C4-2B (cell line): ENCODE measurements around the gene ADD3.

Source experiments
- H3K27ac ChIP-seq: fragments of 450-650 bp; 2 replicates; pipeline ENCODE4 v1.5.1; 2017
- ZFX ChIP-seq: fragments of 450-650 bp; IDR thresholded peaks from 2 replicates; pipeline ENCODE4 v1.6.1; 2017
- TF ChIP-seq, protein P1 (sequence below): fragments of 450-650 bp; conservative IDR thresholded peaks from 2 replicates; pipeline ENCODE4 v1.5.1; 2017; ENCODE audit warnings: mild to moderate bottlenecking

The ADD3 gene

DNA sequence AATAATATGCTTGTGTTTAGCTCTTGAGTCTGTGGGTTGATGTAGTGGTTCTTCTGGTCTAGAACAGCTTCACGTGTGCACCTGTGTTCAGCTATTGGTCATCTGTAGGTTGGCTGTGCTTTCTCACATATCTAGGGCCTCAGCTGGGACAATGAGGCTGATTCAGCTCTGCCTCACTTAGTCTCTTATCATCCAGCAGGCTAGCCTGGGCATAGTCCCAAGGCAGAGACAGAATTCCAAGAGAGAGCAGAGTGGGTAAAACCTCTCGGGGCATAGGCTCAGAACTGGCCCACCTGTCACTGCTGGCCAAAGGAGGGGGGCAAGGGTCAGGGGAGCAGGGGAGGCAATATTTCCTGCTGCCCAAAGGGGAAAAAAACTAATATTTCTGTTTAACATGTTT lies 167.6 kb downstream of the ADD3 start:
- no peak overlapping the region for H3K27ac ChIP-seq
- TF ChIP-seq, protein P1, sequence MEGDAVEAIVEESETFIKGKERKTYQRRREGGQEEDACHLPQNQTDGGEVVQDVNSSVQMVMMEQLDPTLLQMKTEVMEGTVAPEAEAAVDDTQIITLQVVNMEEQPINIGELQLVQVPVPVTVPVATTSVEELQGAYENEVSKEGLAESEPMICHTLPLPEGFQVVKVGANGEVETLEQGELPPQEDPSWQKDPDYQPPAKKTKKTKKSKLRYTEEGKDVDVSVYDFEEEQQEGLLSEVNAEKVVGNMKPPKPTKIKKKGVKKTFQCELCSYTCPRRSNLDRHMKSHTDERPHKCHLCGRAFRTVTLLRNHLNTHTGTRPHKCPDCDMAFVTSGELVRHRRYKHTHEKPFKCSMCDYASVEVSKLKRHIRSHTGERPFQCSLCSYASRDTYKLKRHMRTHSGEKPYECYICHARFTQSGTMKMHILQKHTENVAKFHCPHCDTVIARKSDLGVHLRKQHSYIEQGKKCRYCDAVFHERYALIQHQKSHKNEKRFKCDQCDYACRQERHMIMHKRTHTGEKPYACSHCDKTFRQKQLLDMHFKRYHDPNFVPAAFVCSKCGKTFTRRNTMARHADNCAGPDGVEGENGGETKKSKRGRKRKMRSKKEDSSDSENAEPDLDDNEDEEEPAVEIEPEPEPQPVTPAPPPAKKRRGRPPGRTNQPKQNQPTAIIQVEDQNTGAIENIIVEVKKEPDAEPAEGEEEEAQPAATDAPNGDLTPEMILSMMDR, result no peak
- TF ChIP-seq ZFX, result no peak

DNA sequence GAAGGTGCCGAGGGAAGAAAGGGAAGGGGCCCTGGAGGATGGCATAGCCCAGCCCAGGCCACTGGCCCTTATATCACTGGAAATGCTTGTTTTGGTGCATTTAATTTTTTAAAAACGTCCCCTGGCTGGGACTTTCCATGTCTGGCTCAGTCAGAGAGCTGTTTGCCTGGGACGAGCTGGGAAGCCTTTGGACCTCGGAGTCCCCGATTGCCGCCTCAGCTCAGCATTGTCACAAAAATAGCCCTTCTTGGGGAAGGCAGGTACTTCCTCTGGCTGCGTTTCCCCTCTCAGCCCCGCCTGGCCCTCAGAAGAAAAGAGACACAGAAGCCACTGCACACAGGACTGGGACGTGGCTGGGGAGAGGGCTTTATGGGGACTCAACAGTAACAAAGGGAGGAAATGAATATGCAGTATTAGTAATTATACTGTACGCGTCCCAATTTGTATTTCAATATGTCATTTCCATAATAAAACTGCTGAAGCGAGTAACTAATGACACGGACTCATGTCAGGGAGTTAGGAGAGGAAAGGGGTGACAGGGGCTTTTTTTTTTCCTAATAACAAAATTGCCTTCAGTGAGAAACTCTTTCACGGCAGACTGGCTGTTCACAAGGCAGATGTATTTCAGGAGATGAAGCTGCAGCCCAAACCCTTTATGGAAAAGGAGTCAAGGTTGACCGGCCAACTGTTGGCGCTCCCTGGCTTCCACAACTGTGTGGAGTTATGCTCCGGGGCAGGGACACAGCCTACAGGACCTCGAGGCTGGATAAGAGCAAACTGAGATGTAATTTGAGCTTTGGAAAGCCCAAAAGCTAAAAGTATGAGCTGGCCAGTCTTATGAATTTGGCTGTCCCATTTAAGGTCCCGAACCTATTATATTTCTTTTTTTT lies 168.6 kb downstream of the ADD3 start:
- TF ChIP-seq ZFX, result no peak
- TF ChIP-seq, protein P1, result no peak
- H3K27ac ChIP-seq, result no peak overlapping the region

DNA sequence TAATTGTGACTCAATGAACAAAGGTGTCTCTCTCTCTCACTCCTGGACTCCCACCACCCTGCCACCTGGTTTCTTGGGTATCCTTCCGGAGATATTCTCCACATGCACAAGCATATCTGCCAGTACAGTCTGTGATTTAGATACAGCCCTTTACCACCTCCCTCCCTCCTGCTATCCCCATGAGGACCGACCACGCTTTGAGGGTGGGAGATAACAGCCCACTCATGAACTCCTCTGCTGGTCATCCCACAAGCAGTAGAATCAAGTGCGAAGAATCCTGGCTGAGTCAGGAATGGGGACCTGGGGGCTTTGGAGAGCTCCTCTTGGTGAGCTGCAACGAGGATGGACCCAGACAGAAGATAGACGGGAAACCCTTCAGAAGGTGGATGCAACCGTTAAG lies 171.4 kb downstream of the ADD3 start:
- H3K27ac ChIP-seq, result no peak overlapping the region

DNA sequence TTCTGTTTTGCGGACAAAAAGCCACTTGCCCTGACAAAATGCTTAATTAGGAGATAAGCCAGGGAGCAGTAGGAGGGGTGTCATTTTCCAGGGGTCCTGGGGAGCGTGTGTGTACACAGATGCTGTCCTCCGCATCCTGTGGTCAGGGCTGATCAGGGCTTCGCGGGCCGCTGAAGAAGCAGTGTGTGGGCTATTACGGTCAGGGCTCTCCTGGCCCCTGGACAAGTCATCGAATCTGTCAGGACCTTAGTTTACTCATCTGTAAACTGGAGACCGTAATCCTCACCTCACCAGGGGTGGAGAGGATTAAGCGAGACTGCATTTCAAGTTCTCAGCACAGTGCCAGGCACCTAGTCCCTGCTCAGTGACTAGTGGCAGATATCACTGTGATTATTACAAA lies 173.7 kb downstream of the ADD3 start:
- no peak overlapping the region; the same call in 1 of the 2 replicates for H3K27ac ChIP-seq
- no peak for TF ChIP-seq ZFX
- TF ChIP-seq, protein P1, result no peak

More for the DNA sequence above, 171.4 kb downstream of the ADD3 start:
- TF ChIP-seq, protein P1, result no peak
- no peak for TF ChIP-seq ZFX

DNA sequence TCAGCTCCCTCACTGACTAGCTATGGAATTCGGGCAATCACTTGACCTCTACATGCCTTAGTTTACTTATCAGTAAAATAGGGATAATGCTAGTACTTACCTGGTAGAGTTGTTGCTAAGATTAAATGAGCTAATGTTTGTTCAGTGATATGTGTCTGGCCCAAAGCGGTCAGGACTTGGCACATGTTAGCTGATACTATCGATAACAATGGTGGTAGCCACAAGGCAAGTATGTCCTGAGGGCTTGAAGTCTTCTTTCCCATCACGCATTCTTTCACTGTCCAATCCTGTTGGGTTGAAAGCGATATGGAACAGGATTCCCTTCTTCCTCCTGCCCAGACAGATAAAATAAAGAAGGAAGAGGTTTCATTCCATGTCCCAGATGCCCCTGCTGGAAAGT lies 174.1 kb downstream of the ADD3 start:
- H3K27ac ChIP-seq, result no peak overlapping the region; the same call in 1 of the 2 replicates
- no peak for TF ChIP-seq ZFX
- TF ChIP-seq, protein P1, result no peak

DNA sequence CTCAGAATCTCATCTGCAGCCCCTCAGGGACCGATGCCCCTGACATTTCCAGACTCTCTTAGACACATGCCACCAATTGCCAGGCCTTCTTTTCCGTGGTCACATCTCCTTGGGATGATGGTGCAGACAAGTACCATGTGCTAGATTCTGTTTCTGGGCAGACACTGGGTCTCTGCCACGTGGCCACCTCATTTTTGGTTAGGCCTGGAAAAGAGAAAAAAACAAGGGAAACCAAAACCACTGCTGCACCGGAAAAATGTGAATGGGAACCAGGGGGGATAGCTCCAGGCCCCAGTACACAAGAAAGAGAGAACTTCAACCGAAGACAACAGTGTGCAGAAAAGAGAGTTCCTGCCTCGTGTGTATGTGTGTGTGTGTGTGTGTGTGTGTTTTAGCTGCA lies 176.6 kb downstream of the ADD3 start:
- TF ChIP-seq ZFX, result no peak
- TF ChIP-seq, protein P1, result no peak
- no peak overlapping the region for H3K27ac ChIP-seq
